ENCODE data around the gene SLC26A1. TPM values are rescaled to one million over a fixed set of nuclear protein-coding genes. Genes with fewer than 3 reads are reported as not detected.

SLC26A1 gene
- total and polyA plus RNA-seq, 2 of the 13 experiments (the other 11 are each of a cell fraction or from before 2014, with no cell fraction given): 5.4 to 22.9 TPM

DNA sequence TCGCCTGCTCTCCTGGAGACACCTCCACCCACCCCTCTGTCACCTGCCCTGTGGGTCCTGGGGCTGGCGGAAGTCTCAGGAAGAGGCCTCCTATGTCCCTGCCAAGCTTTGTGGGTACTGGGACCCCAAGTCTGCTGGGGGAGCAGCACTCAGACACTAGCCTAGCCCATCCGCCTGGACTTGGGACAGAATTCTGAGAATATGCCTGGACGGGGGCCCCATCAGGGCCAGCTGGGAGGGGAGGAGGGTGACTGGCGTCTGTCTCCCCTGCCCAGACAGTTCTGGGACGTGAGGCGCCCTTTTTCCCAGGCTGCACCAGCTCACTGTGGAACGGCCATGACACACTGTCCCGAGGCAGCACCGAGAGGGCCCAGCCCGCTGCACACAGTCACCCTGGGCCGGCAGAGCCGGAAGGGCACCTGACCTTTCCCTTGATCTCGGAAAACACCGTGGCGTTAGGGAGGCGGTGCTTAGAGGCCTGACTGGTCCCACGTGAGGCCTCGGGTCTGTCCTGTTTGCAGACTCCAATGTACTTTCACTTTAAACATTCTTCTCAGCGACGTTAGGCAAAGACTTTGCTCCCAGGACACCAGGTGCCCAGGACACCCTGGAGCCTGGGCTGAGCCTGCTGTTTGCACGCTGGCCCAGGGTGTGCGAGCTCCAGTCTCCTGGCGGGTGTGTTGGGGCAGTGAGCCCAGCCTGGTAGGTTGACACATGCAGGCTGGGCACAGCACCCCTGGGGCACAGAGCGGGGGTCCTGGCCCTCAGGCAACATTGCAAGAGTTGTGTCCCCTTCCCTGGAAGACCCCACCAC is 700 bp downstream of the SLC26A1 start (continued):
- TF ChIP-seq KDM5B (CRISPR knock-in tag; IDR thresholded peaks at IDR 0.05; ENCODE audit: borderline replicate concordance) (peak; percentile 43; the same call in 1 of the 2 replicates), ZNF382 (CRISPR knock-in tag; IDR thresholded peaks at IDR 0.05; ENCODE audit: borderline replicate concordance) (no peak), NCOR1 (IDR thresholded peaks at IDR 0.05; ENCODE audit: borderline replicate concordance, low read length) (no peak; the same call in 1 of the 2 replicates), ZNF761 (CRISPR knock-in tag; conservative IDR thresholded peaks at IDR 0.05) (0 out of 2 replicates have a peak, but pooled peaks have one; percentile 29), SKI (IDR thresholded peaks at IDR 0.05; ENCODE audit: partially characterized antibody) (peak; percentile 72), GLI4 (CRISPR knock-in tag; IDR thresholded peaks at IDR 0.05; ENCODE audit: borderline replicate concordance) (no peak), ZNF776 (CRISPR knock-in tag; IDR thresholded peaks at IDR 0.05) (no peak), ZNF142 (CRISPR knock-in tag; IDR thresholded peaks at IDR 0.05) (no peak; the same call in 1 of the 2 replicates), NAIF1 (CRISPR knock-in tag; IDR thresholded peaks at IDR 0.05; ENCODE audit: borderline replicate concordance) (no peak), ZSCAN22 (CRISPR knock-in tag; IDR thresholded peaks at IDR 0.05) (no peak), ZIK1 (CRISPR knock-in tag; IDR thresholded peaks at IDR 0.05; ENCODE audit: borderline replicate concordance, low read depth) (no peak; the same call in none of the 2 replicates), FOSL1 (CRISPR knock-in tag; IDR thresholded peaks at IDR 0.05; ENCODE audit: borderline replicate concordance) (no peak), ASH2L (IDR thresholded peaks at IDR 0.05; ENCODE audit: insufficient read length, low read depth, low read length) (peak; percentile 28), SP2 (CRISPR knock-in tag; IDR thresholded peaks at IDR 0.05) (no peak), ZEB1 (IDR thresholded peaks at IDR 0.05; ENCODE audit: insufficient replicate concordance, low read depth) (no peak), POLR2AphosphoS5 (IDR thresholded peaks at IDR 0.05; ENCODE audit: low read depth, low read length) (peak; percentile 93), ONECUT2 (CRISPR knock-in tag; IDR thresholded peaks at IDR 0.05) (no peak), ZNF782 (CRISPR knock-in tag; IDR thresholded peaks at IDR 0.05; ENCODE audit: borderline replicate concordance) (peak; percentile 32; the same call in 1 of the 2 replicates)
- TF ChIP-seq, protein P1, sequence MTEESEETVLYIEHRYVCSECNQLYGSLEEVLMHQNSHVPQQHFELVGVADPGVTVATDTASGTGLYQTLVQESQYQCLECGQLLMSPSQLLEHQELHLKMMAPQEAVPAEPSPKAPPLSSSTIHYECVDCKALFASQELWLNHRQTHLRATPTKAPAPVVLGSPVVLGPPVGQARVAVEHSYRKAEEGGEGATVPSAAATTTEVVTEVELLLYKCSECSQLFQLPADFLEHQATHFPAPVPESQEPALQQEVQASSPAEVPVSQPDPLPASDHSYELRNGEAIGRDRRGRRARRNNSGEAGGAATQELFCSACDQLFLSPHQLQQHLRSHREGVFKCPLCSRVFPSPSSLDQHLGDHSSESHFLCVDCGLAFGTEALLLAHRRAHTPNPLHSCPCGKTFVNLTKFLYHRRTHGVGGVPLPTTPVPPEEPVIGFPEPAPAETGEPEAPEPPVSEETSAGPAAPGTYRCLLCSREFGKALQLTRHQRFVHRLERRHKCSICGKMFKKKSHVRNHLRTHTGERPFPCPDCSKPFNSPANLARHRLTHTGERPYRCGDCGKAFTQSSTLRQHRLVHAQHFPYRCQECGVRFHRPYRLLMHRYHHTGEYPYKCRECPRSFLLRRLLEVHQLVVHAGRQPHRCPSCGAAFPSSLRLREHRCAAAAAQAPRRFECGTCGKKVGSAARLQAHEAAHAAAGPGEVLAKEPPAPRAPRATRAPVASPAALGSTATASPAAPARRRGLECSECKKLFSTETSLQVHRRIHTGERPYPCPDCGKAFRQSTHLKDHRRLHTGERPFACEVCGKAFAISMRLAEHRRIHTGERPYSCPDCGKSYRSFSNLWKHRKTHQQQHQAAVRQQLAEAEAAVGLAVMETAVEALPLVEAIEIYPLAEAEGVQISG (CRISPR knock-in tag; IDR thresholded peaks at IDR 0.05): peak; percentile 71
- TF ChIP-seq, protein P2, sequence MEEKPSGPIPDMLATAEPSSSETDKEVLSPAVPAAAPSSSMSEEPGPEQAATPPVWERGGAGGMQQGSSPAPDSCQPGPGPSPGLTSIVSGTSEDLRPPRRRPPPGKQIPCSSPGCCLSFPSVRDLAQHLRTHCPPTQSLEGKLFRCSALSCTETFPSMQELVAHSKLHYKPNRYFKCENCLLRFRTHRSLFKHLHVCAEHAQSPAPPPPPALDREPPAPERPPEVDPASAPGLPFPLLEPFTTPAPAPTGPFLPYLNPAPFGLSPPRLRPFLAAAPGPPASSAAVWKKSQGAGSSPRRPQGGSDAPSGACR (CRISPR knock-in tag; IDR thresholded peaks at IDR 0.05): no peak

Data from HepG2 (cell line).